HepG2 (cell line): ENCODE results near the gene RBM8A. TPM values are rescaled to one million over a fixed set of nuclear protein-coding genes. Genes with fewer than 3 reads are reported as not detected.

Experiments used
- ARHGAP35 ChIP-seq: sonication (generic); formaldehyde crosslinking; IDR thresholded peaks from 2 replicates; pipeline ENCODE4 v1.9.0; 2022; ENCODE audit warnings: mild to moderate bottlenecking, inconsistent platforms, moderate library complexity, missing genetic modification reagents, borderline replicate concordance
- BRCA1 ChIP-seq: sonication (generic); formaldehyde crosslinking; IDR thresholded peaks from 2 replicates; pipeline ENCODE4 v1.4.0; 2020; ENCODE audit warnings: missing genetic modification reagents
- ELF4 ChIP-seq: sonication (generic); formaldehyde crosslinking; IDR thresholded peaks from 2 replicates; pipeline ENCODE4 v1.5.0; 2020; ENCODE audit warnings: missing genetic modification reagents, mild to moderate bottlenecking, moderate library complexity, borderline replicate concordance
- GABPA ChIP-seq, 2 experiments: IDR thresholded peaks; 2 replicates each; pipeline ENCODE4 v1.6.1; 2011 to 2016; ENCODE audit warnings: low read depth in 2 of 2, low read length in 1 of 2, missing biosample characterization in 1 of 2, missing genetic modification characterization in 1 of 2
- GATAD1 ChIP-seq: IDR thresholded peaks from 2 replicates; pipeline ENCODE4 v1.6.1; 2016; ENCODE audit warnings: missing genetic modification reagents, missing compliant biosample characterization
- HOXA5 ChIP-seq: sonication (generic); formaldehyde crosslinking; IDR thresholded peaks from 2 replicates; pipeline ENCODE4 v1.4.0; 2020; ENCODE audit warnings: missing genetic modification reagents
- PHF5A ChIP-seq: IDR thresholded peaks from one replicate; pipeline ENCODE4 v1.6.1; 2018; ENCODE audit warnings: low read depth, missing genetic modification reagents; ENCODE audit not compliant: unreplicated experiment
- SIX4 ChIP-seq: sonication (generic); formaldehyde crosslinking; IDR thresholded peaks from 2 replicates; pipeline ENCODE4 v1.4.0; 2020; ENCODE audit warnings: missing genetic modification reagents
- SP4 ChIP-seq: sonication (generic); formaldehyde crosslinking; IDR thresholded peaks from 2 replicates; pipeline ENCODE4 v1.8.1; 2023; ENCODE audit warnings: mild to moderate bottlenecking, missing genetic modification reagents
- ZNF451 ChIP-seq: sonication (generic); formaldehyde crosslinking; IDR thresholded peaks from 2 replicates; pipeline ENCODE4 v1.5.0; 2020; ENCODE audit warnings: mild to moderate bottlenecking, missing genetic modification reagents
- ZNF589 ChIP-seq: sonication (generic); formaldehyde crosslinking; conservative IDR thresholded peaks from 2 replicates; pipeline ENCODE4 v1.8.0; 2022; ENCODE audit warnings: mild to moderate bottlenecking, moderate library complexity, missing genetic modification reagents
- ZNF614 ChIP-seq: IDR thresholded peaks from 2 replicates; pipeline ENCODE4 v1.6.1; 2018; ENCODE audit warnings: missing biosample characterization, missing genetic modification reagents, inconsistent platforms, borderline replicate concordance
- polyA plus RNA-seq, 8 experiments: library from polyadenylated mRNA; depleted of rRNA in 3 of 8; stranded (reverse) in 7 of 8; unstranded in 1 of 8; fragments of >200 nt; fragmentation: Illumina TruSeq in 4 of 8; extraction: Trizol in 4 of 8; gene quantifications; 2 replicates each; pipeline versions ENCODE4 v1.2.1 to v1.2.3, GENCODE V29; 2011 to 2016; ENCODE audit warnings: low read depth in 4 of 8, missing spikeins in 1 of 8, mixed read lengths in 1 of 8; ENCODE audit not compliant: insufficient read depth in 1 of 8
- total RNA-seq, 5 experiments: library from RNA; depleted of rRNA; stranded (reverse); fragments of >200 nt; fragmentation: Illumina TruSeq; extraction: Trizol; gene quantifications; 2 replicates each; pipeline ENCODE4 v1.2.3, GENCODE V29; 2016; ENCODE audit warnings: low read depth in 1 of 5
- TF ChIP-seq, protein P1 (sequence below): IDR thresholded peaks from 2 replicates; pipeline ENCODE4 v1.6.1; 2016; ENCODE audit warnings: mild to moderate bottlenecking, missing biosample characterization, missing genetic modification reagents
- TF ChIP-seq, protein P2 (sequence below): IDR thresholded peaks from 2 replicates; pipeline ENCODE4 v1.6.1; 2016; ENCODE audit warnings: missing compliant biosample characterization, missing genetic modification reagents, borderline replicate concordance
- TF ChIP-seq, protein P3 (sequence below): sonication (generic); formaldehyde crosslinking; IDR thresholded peaks from 2 replicates; pipeline ENCODE4 v1.5.0; 2020; ENCODE audit warnings: missing genetic modification reagents
- TF ChIP-seq, protein P4 (sequence below): IDR thresholded peaks from 2 replicates; pipeline ENCODE4 v1.6.1; 2016; ENCODE audit warnings: missing genetic modification reagents, missing compliant biosample characterization
- TF ChIP-seq, protein P5 (sequence below): sonication (generic); IDR thresholded peaks from 2 replicates; pipeline ENCODE4 v1.6.1; 2016; ENCODE audit warnings: low read depth, borderline replicate concordance
- TF ChIP-seq, protein P6 (sequence below): sonication (generic); formaldehyde crosslinking; IDR thresholded peaks from 2 replicates; pipeline ENCODE4 v1.4.0; 2020; ENCODE audit warnings: missing genetic modification reagents
- TF ChIP-seq, protein P7 (sequence below): sonication (generic); formaldehyde crosslinking; IDR thresholded peaks from 2 replicates; pipeline ENCODE4 v1.8.1; 2023; ENCODE audit warnings: missing genetic modification reagents, inconsistent platforms, borderline replicate concordance

Gene RBM8A
- total and polyA plus RNA-seq, 2 of the 13 experiments (the other 11 are each of a cell fraction or from before 2014, with no cell fraction given) = 106 to 162 TPM

DNA sequence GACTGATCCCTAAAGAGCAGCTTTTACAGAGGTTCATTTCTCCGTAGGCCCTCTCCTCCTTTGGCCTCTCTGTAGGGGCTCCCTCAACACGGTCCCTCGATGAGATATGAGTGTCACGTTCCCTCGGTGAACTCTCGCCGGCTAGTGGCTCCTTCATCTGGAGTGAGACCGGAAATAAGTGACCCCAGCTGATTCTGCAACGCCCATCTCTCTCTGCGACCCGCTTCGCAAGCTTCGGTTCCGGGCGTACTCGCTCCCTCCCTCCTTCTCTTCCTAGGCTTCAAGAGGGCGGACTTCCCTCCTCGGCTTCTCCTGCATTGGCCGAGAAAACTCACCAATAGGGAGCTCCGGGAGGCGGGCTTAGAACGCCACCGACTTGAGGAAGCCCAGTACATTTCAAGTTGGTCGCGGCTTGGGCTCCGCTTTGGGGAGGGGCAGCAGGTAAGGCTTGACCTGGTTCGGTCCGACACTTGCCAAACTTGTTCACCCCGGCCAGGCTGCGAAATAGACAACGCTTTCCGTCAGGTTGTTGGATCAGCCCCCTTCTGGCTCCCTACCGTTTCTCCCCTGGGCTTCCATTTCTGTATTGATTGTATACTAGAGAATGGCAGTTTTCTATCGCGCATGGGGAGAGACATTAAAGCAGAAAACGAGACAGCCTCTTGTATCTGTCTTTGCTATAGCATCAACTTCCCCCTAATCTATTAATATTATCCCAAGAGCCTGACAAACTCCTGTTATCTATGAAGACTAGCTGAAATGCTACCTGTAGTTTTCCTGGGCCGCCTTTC is 37.2 kb upstream of the RBM8A start, which contains the start of the genes ANKRD34A and POLR3GL (continued):
- TF ChIP-seq ZNF614 (CRISPR knock-in tag) (0 out of 2 replicates have a peak, but pooled peaks have one; percentile 29), PHF5A (CRISPR knock-in tag) (no peak), ZNF589 (CRISPR knock-in tag) (no peak), BRCA1 (CRISPR knock-in tag) (0 out of 2 replicates have a peak, but pooled peaks have one; percentile 19), GATAD1 (peak; percentile 36; the same call in 1 of the 2 replicates), GABPA (IDR thresholded peaks at IDR 0.05; ENCODE audit: low read depth, low read length) (peak; percentile 56), GABPA (CRISPR knock-in tag; IDR thresholded peaks at IDR 0.05; ENCODE audit: low read depth) (peak; percentile 87), ARHGAP35 (0 out of 2 replicates have a peak, but pooled peaks have one; percentile 33), SP4 (peak; percentile 67; the same call in 1 of the 2 replicates), SIX4 (CRISPR knock-in tag) (0 out of 2 replicates have a peak, but pooled peaks have one; percentile 12), ZNF451 (CRISPR knock-in tag) (no peak), HOXA5 (0 out of 2 replicates have a peak, but pooled peaks have one; percentile 41), ELF4 (CRISPR knock-in tag) (peak; percentile 81; the same call in 1 of the 2 replicates)
- TF ChIP-seq, protein P1, sequence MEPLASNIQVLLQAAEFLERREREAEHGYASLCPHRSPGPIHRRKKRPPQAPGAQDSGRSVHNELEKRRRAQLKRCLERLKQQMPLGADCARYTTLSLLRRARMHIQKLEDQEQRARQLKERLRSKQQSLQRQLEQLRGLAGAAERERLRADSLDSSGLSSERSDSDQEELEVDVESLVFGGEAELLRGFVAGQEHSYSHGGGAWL (CRISPR knock-in tag) = peak; percentile 47
- TF ChIP-seq, protein P2, sequence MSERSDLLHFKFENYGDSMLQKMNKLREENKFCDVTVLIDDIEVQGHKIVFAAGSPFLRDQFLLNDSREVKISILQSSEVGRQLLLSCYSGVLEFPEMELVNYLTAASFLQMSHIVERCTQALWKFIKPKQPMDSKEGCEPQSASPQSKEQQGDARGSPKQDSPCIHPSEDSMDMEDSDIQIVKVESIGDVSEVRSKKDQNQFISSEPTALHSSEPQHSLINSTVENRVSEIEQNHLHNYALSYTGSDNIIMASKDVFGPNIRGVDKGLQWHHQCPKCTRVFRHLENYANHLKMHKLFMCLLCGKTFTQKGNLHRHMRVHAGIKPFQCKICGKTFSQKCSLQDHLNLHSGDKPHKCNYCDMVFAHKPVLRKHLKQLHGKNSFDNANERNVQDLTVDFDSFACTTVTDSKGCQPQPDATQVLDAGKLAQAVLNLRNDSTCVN (CRISPR knock-in tag) = no peak; the same call in 1 of the 2 replicates
- TF ChIP-seq, protein P3, sequence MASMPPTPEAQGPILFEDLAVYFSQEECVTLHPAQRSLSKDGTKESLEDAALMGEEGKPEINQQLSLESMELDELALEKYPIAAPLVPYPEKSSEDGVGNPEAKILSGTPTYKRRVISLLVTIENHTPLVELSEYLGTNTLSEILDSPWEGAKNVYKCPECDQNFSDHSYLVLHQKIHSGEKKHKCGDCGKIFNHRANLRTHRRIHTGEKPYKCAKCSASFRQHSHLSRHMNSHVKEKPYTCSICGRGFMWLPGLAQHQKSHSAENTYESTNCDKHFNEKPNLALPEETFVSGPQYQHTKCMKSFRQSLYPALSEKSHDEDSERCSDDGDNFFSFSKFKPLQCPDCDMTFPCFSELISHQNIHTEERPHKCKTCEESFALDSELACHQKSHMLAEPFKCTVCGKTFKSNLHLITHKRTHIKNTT (CRISPR knock-in tag) = no peak
- TF ChIP-seq, protein P4, sequence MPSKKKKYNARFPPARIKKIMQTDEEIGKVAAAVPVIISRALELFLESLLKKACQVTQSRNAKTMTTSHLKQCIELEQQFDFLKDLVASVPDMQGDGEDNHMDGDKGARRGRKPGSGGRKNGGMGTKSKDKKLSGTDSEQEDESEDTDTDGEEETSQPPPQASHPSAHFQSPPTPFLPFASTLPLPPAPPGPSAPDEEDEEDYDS (CRISPR knock-in tag) = peak; percentile 85
- TF ChIP-seq, protein P5, sequence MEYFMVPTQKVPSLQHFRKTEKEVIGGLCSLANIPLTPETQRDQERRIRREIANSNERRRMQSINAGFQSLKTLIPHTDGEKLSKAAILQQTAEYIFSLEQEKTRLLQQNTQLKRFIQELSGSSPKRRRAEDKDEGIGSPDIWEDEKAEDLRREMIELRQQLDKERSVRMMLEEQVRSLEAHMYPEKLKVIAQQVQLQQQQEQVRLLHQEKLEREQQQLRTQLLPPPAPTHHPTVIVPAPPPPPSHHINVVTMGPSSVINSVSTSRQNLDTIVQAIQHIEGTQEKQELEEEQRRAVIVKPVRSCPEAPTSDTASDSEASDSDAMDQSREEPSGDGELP = peak; percentile 95
- TF ChIP-seq, protein P6, sequence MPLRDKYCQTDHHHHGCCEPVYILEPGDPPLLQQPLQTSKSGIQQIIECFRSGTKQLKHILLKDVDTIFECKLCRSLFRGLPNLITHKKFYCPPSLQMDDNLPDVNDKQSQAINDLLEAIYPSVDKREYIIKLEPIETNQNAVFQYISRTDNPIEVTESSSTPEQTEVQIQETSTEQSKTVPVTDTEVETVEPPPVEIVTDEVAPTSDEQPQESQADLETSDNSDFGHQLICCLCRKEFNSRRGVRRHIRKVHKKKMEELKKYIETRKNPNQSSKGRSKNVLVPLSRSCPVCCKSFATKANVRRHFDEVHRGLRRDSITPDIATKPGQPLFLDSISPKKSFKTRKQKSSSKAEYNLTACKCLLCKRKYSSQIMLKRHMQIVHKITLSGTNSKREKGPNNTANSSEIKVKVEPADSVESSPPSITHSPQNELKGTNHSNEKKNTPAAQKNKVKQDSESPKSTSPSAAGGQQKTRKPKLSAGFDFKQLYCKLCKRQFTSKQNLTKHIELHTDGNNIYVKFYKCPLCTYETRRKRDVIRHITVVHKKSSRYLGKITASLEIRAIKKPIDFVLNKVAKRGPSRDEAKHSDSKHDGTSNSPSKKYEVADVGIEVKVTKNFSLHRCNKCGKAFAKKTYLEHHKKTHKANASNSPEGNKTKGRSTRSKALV (CRISPR knock-in tag) = peak; percentile 82; the same call in 1 of the 2 replicates
- TF ChIP-seq, protein P7, sequence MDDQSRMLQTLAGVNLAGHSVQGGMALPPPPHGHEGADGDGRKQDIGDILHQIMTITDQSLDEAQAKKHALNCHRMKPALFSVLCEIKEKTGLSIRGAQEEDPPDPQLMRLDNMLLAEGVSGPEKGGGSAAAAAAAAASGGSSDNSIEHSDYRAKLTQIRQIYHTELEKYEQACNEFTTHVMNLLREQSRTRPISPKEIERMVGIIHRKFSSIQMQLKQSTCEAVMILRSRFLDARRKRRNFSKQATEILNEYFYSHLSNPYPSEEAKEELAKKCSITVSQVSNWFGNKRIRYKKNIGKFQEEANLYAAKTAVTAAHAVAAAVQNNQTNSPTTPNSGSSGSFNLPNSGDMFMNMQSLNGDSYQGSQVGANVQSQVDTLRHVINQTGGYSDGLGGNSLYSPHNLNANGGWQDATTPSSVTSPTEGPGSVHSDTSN (CRISPR knock-in tag) = no peak
